GM12873 (cell line): ENCODE data around the gene RAB36.

Experiments used
- CTCF ChIP-seq: IDR thresholded peaks from 2 replicates; pipeline ENCODE4 v1.5.1; 2012; ENCODE audit warnings: low read depth, mild to moderate bottlenecking, moderate library complexity, low read length, control low read depth; ENCODE audit not compliant: insufficient read depth; ENCODE audit errors: missing control alignments

The RAB36 gene

GRCh38 chr22:23146478-23147205, 1.4 kb downstream of the RAB36 start:
- no peak for TF ChIP-seq CTCF

GRCh38 chr22:23147617-23148387, 2.5 kb downstream of the RAB36 start:
- no peak for TF ChIP-seq CTCF

- TF ChIP-seq CTCF: no peak
Measured at GRCh38 chr22:23149743-23150238, 4.5 kb downstream of the RAB36 start.

GRCh38 chr22:23150762-23151161, 5.5 kb downstream of the RAB36 start:
- no peak for TF ChIP-seq CTCF

GRCh38 chr22:23151827-23152226, 6.5 kb downstream of the RAB36 start:
- TF ChIP-seq CTCF: no peak

- no peak for TF ChIP-seq CTCF
Measured at GRCh38 chr22:23152238-23153114, 7.2 kb downstream of the RAB36 start.
